KMS-11 (cell line): Measurements from ENCODE around the gene PKD2L2.

ENCODE experiments used
- H2AFZ ChIP-seq: fragments of 200-600 bp; sonication (generic); 2 replicates; pipeline ENCODE4 v1.6.1; 2016; ENCODE audit warnings: antibody characterized with exemption, mixed run types, low read depth
- H3K27ac ChIP-seq: fragments of 200-600 bp; sonication (generic); 2 replicates; pipeline ENCODE4 v1.6.1; 2016; ENCODE audit warnings: mild to moderate bottlenecking, mixed run types
- H3K27me3 ChIP-seq: fragments of 200-600 bp; sonication (generic); 2 replicates; pipeline ENCODE4 v1.6.1; 2017; ENCODE audit warnings: mild to moderate bottlenecking, low read depth, mixed run types, moderate library complexity; ENCODE audit not compliant: insufficient read depth
- H3K36me3 ChIP-seq: fragments of 200-600 bp; sonication (generic); 2 replicates; pipeline ENCODE4 v1.6.1; 2017; ENCODE audit warnings: mild to moderate bottlenecking, mixed run types; ENCODE audit not compliant: insufficient read depth
- H3K4me1 ChIP-seq: fragments of 200-600 bp; sonication (generic); 2 replicates; pipeline ENCODE4 v1.6.1; 2016; ENCODE audit warnings: mild to moderate bottlenecking, low read depth, mixed run types; ENCODE audit not compliant: poor library complexity, severe bottlenecking
- H3K4me2 ChIP-seq: fragments of 200-600 bp; sonication (generic); 2 replicates; pipeline ENCODE4 v1.7.0; 2016; ENCODE audit warnings: mild to moderate bottlenecking, mixed run types
- H3K4me3 ChIP-seq: fragments of 200-600 bp; sonication (generic); IDR thresholded peaks from 2 replicates; pipeline ENCODE4 v1.6.1; 2017; ENCODE audit warnings: low read depth, low read length, mixed read lengths; ENCODE audit not compliant: insufficient read depth
- H3K79me2 ChIP-seq: fragments of 200-600 bp; sonication (generic); 2 replicates; pipeline ENCODE4 v1.6.1; 2016; ENCODE audit warnings: low read depth, mixed run types; ENCODE audit not compliant: insufficient read depth
- H3K9ac ChIP-seq: fragments of 200-600 bp; sonication (generic); 2 replicates; pipeline ENCODE4 v1.6.1; 2016; ENCODE audit warnings: mild to moderate bottlenecking, mixed run types
- H4K20me1 ChIP-seq: fragments of 200-600 bp; sonication (generic); 2 replicates; pipeline ENCODE4 v1.6.1; 2016; ENCODE audit warnings: mild to moderate bottlenecking, mixed run types; ENCODE audit not compliant: insufficient read depth
- CTCF ChIP-seq: fragments of 200-600 bp; sonication (generic); conservative IDR thresholded peaks from 2 replicates; pipeline ENCODE4 v1.6.1; 2017; ENCODE audit warnings: low read depth, mild to moderate bottlenecking, antibody characterized with exemption, low read length, moderate library complexity, mixed read lengths

Gene PKD2L2

GRCh38 chr5:137872466-137872865, 16.8 kb upstream of the PKD2L2 start:
- no peaks in the 10 kb centered on the region for H3K27me3 ChIP-seq
- no peaks in the 10 kb centered on the region for H3K79me2 ChIP-seq
- no peaks in the 10 kb centered on the region for H4K20me1 ChIP-seq
- H3K27ac ChIP-seq: no peak overlapping the region
- no peak overlapping the region for H3K4me3 ChIP-seq
- no peaks in the 10 kb centered on the region for H3K36me3 ChIP-seq
- no peak overlapping the region for H3K4me2 ChIP-seq
- H3K4me1 ChIP-seq: no peaks in the 10 kb centered on the region
- no peak for TF ChIP-seq CTCF
- no peak overlapping the region for H3K9ac ChIP-seq
- H2AFZ ChIP-seq: no peak overlapping the region

- Histone ChIP-seq H3K9ac (no peak overlapping the region), H3K27me3 (no peaks in the 10 kb centered on the region), H3K4me2 (no peak overlapping the region), H4K20me1 (no peaks in the 10 kb centered on the region), H3K4me1 (no peaks in the 10 kb centered on the region), H3K36me3 (no peaks in the 10 kb centered on the region), H2AFZ (no peak overlapping the region), H3K4me3 (no peak overlapping the region), H3K27ac (no peak overlapping the region), H3K79me2 (no peaks in the 10 kb centered on the region)
- no peak for TF ChIP-seq CTCF
Observed at GRCh38 chr5:137876101-137876500, 13.2 kb upstream of the PKD2L2 start.

GRCh38 chr5:137880313-137880712, 8.9 kb upstream of the PKD2L2 start:
- Histone ChIP-seq H3K4me3 (no peak overlapping the region), H3K36me3 (no peaks in the 10 kb centered on the region), H3K27me3 (no peaks in the 10 kb centered on the region), H3K27ac (no peak overlapping the region), H3K9ac (no peak overlapping the region), H4K20me1 (no peaks in the 10 kb centered on the region), H2AFZ (no peak overlapping the region), H3K4me2 (no peak overlapping the region), H3K4me1 (no peaks in the 10 kb centered on the region), H3K79me2 (no peaks in the 10 kb centered on the region)
- no peak for TF ChIP-seq CTCF

- Histone ChIP-seq H3K4me1 (no peaks in the 10 kb centered on the region), H3K4me3 (no peak overlapping the region), H3K9ac (peak overlapping the region; percentile 58; the same call in 1 of the 2 replicates), H3K36me3 (no peaks in the 10 kb centered on the region), H3K4me2 (peak overlapping the region; percentile 29; the same call in 1 of the 2 replicates), H2AFZ (peak overlapping the region; percentile 45; the same call in 1 of the 2 replicates), H3K27me3 (no peaks in the 10 kb centered on the region), H4K20me1 (no peaks in the 10 kb centered on the region), H3K27ac (peak overlapping the region; percentile 56; the same call in 1 of the 2 replicates), H3K79me2 (no peaks in the 10 kb centered on the region)
- TF ChIP-seq CTCF: no peak
Observed at GRCh38 chr5:137887831-137888230, 1.4 kb upstream of the PKD2L2 start.
